Activated CD4-positive, alpha-beta memory T cell treated with anti-CD3 and anti-CD28 coated beads, Interleukin-2, amount 10 ng/mL, durations not matched to agents 7 days and 5 days (primary cell): ENCODE results near the gene KAZN. TPM values are rescaled to one million over a fixed set of nuclear protein-coding genes. Genes with fewer than 3 reads are reported as not detected.

Experiments used
- CTCF ChIA-PET: fragments of 350-600 bp; sonication (Branson Sonifier 250); formaldehyde crosslinking; loops from one replicate; lab custom pipeline; 2021; ENCODE audit warnings: antibody characterized with exemption, inconsistent platforms; lab: Charles Lee
- POLR2A ChIA-PET: fragments of 350-600 bp; sonication (Branson Sonifier 250); formaldehyde crosslinking; loops from one replicate; lab custom pipeline; 2021; ENCODE audit warnings: antibody characterized with exemption; lab: Charles Lee
- DNase-seq: peaks from one replicate; pipeline ENCODE4 v3.0.0-alpha.2; 2020
- H3K27ac Mint-ChIP-seq: one replicate; pipeline ENCODE4 v1.8.0; 2021; ENCODE audit warnings: mild to moderate bottlenecking, mixed read lengths
- H3K27me3 Mint-ChIP-seq: one replicate; pipeline ENCODE4 v1.8.0; 2021; ENCODE audit warnings: mixed read lengths
- H3K36me3 Mint-ChIP-seq: one replicate; pipeline ENCODE4 v1.8.0; 2021; ENCODE audit warnings: low read depth, mixed read lengths
- H3K4me1 Mint-ChIP-seq: one replicate; pipeline ENCODE4 v1.8.0; 2021; ENCODE audit warnings: mixed read lengths
- H3K4me3 Mint-ChIP-seq: one replicate; pipeline ENCODE4 v1.8.0; 2021; ENCODE audit warnings: mild to moderate bottlenecking, mixed read lengths
- H3K9me3 Mint-ChIP-seq: one replicate; pipeline ENCODE4 v1.8.0; 2021; ENCODE audit warnings: mixed read lengths
- total RNA-seq, 2 experiments: library from RNA; stranded (reverse); gene quantifications; one replicate each; pipeline ENCODE4 v1.2.3, GENCODE V29; 2021

KAZN gene
- total RNA-seq, 2 experiments from 2014 or later = 0.30 to 0.43 TPM

DNA sequence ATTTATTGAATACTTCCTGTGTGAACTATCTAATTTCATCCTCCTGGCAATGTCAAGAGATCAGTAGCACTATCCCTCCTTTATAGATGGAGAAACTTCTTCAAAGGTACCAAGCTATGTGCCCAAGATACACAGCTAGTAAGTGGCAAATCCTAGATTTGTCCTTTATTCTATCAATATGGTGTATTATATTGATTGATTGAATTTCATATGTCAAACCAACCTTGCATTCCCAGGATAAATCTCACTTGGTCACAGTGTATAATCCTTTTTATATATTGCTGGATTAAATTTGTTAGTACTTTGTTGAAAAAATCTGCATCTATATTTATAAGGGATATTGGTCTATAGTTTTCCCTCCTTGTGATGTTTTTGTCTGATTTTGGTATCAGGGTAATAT, 506.3 kb downstream of the KAZN start:
- H3K9me3 Mint-ChIP-seq = no peaks in the 10 kb centered on the region
- DNase-seq = no peak
- no peak overlapping the region for H3K4me3 Mint-ChIP-seq
- H3K27me3 Mint-ChIP-seq = peaks cover 22% of the 10 kb centered on the region
- ChIA-PET CTCF (interaction anchor here (1.2 kb wide), 1 partner anchor 24 kb away, joined by 3 read pairs; no protein-coding TSS in a partner anchor), POLR2A (no interaction called here)
- no peak overlapping the region for H3K27ac Mint-ChIP-seq
- H3K36me3 Mint-ChIP-seq = no peaks in the 10 kb centered on the region
- H3K4me1 Mint-ChIP-seq = peaks cover 11% of the 10 kb centered on the region

DNA sequence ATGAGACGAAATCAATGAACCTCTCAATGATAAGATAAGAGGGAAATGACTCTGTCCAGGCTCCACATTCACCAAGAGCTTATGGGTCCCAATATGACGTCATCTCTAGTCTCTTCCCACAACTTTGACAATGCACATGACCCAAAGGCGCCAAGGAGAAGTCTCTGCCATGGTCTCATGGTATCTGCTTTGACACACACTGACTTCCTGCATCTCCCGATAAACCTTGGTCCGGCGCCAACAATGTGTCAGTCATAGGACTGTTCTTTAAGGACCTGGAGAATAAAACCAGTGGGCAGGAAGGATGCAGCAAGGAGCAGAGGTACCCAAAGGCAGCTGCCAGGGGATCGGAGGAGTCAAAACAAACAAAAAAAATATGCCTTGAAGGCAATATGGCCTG, 508.1 kb downstream of the KAZN start:
- ChIA-PET CTCF (interaction anchor here (1.6 kb wide), 1 partner anchor 22 kb away, joined by 4 read pairs; no protein-coding TSS in a partner anchor), POLR2A (no interaction called here)
- Mint-ChIP-seq H3K9me3 (no peaks in the 10 kb centered on the region), H3K4me3 (no peak overlapping the region), H3K36me3 (no peaks in the 10 kb centered on the region), H3K27ac (no peak overlapping the region), H3K4me1 (peaks cover 5% of the 10 kb centered on the region), H3K27me3 (peaks cover 13% of the 10 kb centered on the region)
- DNase-seq = no peak

DNA sequence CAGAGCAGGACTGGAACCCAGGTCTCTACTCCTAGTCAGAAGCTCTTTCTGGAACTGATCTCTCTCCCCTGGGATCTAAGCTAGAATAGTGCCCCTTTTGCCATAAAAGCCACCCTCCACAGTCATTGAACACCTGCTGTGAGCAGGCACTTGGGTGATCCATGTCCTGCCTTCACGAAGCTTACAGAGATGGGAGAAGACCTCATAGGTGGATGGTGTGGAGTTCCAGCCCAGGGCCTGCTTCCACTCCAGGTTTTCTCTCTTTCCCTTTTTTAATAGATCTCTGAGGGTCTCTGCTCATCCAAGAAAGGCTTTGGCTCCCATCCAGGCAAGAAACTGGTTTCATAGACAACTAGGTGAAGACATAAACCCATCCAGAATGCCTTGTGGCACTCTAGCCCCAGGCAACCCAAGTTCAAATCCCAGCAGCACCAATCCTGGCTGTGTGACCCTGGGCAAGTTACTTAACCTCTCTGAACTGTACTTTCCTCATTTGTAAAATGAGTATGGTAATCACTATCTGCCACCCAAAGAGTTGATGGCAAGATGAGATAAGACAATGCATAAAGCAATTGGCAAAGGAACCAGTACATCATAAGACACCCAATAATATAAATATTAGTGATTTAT, 508.7 kb downstream of the KAZN start:
- ChIA-PET POLR2A (no interaction called here), CTCF (interaction anchor here (1.6 kb wide), 1 partner anchor 21 kb away, joined by 4 read pairs; no protein-coding TSS in a partner anchor)
- H3K27me3 Mint-ChIP-seq = peaks cover 10% of the 10 kb centered on the region
- no peaks in the 10 kb centered on the region for H3K9me3 Mint-ChIP-seq
- no peak overlapping the region for H3K27ac Mint-ChIP-seq
- H3K36me3 Mint-ChIP-seq = no peaks in the 10 kb centered on the region
- H3K4me3 Mint-ChIP-seq = no peak overlapping the region
- H3K4me1 Mint-ChIP-seq = peaks cover 11% of the 10 kb centered on the region
- no peak for DNase-seq

DNA sequence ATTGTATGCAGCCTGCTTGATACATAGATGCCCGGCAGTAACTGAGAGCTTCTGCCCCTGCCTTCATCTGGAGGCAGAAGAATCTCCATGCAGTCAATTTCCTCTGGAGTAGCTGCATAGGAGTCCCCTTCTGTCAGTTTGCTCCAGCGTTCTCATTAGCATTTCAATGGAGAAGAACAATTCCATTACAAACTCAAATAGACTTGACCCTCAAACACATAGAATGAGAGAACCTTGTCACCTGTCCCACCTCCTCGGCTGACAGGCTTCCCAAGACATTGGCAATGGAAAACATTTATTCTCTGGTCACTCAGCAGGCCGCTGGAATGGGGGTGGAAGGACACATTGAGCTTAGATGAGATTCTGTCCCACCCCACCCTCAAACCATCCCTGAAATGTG, 509.4 kb downstream of the KAZN start:
- no peak for DNase-seq
- Mint-ChIP-seq H3K9me3 (no peaks in the 10 kb centered on the region), H3K4me3 (no peak overlapping the region), H3K27me3 (peaks cover 10% of the 10 kb centered on the region), H3K27ac (no peak overlapping the region), H3K4me1 (peaks cover 18% of the 10 kb centered on the region), H3K36me3 (no peaks in the 10 kb centered on the region)
- ChIA-PET CTCF (interaction anchor here (1.6 kb wide), 1 partner anchor 20 kb away, joined by 4 read pairs; no protein-coding TSS in a partner anchor), POLR2A (no interaction called here)

DNA sequence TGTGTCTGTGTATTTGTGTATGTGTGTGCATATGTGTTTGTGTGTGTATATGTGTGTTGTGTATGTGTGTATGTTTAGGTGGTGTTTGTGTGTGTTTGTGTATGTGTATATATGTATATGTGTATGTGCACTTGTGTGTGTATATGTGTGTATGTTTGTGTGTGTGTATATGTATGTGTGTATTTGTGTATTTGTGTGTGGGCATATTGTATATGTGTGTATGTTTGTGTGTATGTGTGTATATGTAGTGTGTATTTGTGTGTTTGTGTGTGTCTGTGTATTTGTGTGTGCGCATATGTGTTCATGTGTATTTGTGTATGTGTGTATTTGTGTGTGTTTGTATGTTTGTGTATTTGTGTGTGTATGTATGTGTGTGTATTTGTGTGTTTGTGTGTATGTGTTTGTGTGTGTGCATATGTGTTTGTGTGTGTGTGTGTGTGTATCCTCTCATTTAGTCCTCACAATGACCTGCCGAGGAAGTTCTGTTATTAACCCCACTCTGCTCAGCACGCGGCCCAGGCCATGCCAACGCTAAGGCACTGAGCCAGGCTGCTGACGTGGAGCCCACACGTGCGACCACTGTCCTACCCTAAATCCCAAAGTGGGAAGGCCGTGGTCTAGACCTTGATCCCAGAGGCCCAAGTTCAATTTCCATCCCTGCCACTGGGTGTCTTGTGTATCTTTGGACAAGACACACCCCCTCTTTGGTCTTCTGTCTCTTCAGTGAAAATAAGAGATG, 511.8 kb downstream of the KAZN start:
- POLR2A ChIA-PET = no interaction called here
- DNase-seq = no peak
- peaks cover 3% of the 10 kb centered on the region for H3K27me3 Mint-ChIP-seq
- H3K27ac Mint-ChIP-seq = no peak overlapping the region
- CTCF ChIA-PET = no interaction called here
- H3K4me1 Mint-ChIP-seq = peaks cover 22% of the 10 kb centered on the region
- H3K4me3 Mint-ChIP-seq = no peak overlapping the region
- no peaks in the 10 kb centered on the region for H3K9me3 Mint-ChIP-seq
- no peaks in the 10 kb centered on the region for H3K36me3 Mint-ChIP-seq

DNA sequence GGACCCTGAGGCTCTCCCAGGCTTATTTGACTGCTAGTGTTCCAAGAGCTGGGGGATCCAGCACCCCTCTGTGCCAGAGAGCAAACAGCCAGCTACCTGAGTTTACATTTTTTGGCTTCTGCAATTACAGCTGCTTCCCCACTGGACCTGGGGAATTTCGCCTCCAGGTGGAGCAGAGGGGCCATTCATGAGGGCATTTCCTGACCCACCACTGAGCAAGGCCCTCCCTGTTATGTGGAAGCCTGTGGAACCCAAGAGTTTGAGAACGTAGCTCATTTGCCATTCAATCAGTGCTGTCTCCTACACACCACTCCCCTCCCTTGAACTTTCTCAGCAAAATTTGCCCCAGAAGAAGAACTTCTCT, 512.4 kb downstream of the KAZN start:
- Mint-ChIP-seq H3K9me3 (no peaks in the 10 kb centered on the region), H3K27ac (no peak overlapping the region), H3K4me3 (no peak overlapping the region), H3K36me3 (no peaks in the 10 kb centered on the region), H3K4me1 (peaks cover 22% of the 10 kb centered on the region), H3K27me3 (peaks cover 6% of the 10 kb centered on the region)
- DNase-seq = no peak
- POLR2A ChIA-PET = no interaction called here
- CTCF ChIA-PET = no interaction called here

DNA sequence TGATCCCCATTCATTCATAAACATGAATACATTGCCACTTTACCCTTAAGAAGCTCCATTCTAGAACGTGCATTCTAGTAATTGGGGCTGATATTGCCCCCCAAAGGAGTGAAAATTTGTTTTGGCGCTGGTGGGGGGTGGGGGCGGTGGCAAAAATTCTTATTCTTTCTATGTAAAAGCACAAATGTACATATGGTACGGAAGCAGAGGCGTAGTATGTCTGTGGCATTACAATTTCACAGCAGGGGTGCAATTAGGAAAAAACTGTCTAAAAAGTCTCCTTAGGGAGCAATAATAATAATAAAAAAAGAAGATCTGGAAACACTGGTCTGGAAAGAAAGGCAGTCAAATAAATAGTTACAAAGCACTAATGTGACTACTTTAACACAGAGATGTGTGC, 514.7 kb downstream of the KAZN start:
- CTCF ChIA-PET = interaction anchor here (1.6 to 1.9 kb wide), 2 partner anchors 15 kb away, joined by 4 to 15 read pairs; no protein-coding TSS in a partner anchor
- no peaks in the 10 kb centered on the region for H3K9me3 Mint-ChIP-seq

DNA sequence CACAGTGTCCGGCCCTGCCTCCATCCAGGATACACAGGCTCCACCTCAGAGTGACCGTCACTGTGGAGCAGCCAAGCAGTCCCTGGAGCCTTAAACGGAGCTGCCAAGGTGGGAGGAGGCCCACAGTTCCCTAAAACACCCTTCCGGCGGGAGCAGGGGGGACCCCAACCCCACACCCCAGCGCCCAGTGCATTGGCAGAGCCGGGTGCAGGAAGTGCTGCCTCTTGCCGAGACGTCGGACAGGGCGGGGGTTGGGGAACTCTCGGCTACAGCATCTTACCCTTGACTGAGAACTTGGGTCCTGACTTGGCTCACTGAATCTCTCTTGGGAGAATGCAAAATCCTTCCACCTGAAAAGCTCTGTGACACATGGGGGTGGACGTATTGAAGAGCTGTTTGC, 516.4 kb downstream of the KAZN start:
- CTCF ChIA-PET = interaction anchor here (1.9 kb wide), 1 partner anchor 14 kb away, joined by 4 read pairs; no protein-coding TSS in a partner anchor
- no peaks in the 10 kb centered on the region for H3K9me3 Mint-ChIP-seq
- H3K36me3 Mint-ChIP-seq = no peaks in the 10 kb centered on the region
- no peak for DNase-seq
- H3K27ac Mint-ChIP-seq = no peak overlapping the region
- peaks cover 5% of the 10 kb centered on the region for H3K27me3 Mint-ChIP-seq
- H3K4me3 Mint-ChIP-seq = no peak overlapping the region
- H3K4me1 Mint-ChIP-seq = peaks cover 18% of the 10 kb centered on the region
- POLR2A ChIA-PET = no interaction called here

More for the DNA sequence above, 514.7 kb downstream of the KAZN start:
- DNase-seq = no peak
- H3K4me1 Mint-ChIP-seq = peaks cover 20% of the 10 kb centered on the region
- no peak overlapping the region for H3K4me3 Mint-ChIP-seq
- H3K27me3 Mint-ChIP-seq = peaks cover 5% of the 10 kb centered on the region
- no peak overlapping the region for H3K27ac Mint-ChIP-seq
- H3K36me3 Mint-ChIP-seq = no peaks in the 10 kb centered on the region
- POLR2A ChIA-PET = no interaction called here

DNA sequence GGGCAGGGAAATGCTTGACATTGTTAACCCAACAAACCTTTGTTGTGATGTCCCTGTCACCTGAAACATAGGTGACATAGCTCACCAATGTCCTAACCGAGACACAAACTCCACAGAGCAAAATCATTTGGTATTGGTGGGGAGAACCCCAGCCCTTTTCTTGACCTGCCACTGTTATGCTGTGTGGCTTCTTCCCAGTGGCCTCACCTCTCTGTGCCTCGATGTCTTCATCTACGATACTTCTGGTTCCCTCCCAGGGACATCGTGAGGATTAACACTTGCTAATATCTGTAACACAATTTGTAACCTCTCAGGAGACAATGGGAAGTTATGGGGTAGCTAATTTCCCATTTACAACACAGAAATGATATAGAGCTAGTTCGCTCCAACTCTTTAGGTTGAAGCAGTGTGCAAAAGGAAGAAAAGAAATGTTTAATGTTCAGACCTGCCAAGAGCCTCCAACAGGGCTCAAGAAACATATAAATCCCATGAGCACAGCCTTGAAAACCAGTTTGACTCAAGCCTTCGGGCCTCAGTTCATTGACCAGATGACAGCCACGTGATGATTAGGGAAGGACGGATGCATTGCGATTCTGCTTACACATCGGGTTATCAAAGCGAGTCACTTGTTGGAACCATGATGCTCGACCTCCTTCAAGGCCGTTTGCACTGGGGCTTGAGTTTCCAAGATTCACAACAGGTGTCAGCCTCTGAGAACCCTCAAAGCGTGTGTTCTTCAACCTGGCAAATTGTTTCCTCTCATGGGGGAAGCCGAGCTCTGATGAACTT, 517.3 kb downstream of the KAZN start:
- Mint-ChIP-seq H3K9me3 (no peaks in the 10 kb centered on the region), H3K4me3 (no peak overlapping the region), H3K36me3 (no peaks in the 10 kb centered on the region), H3K4me1 (peaks cover 18% of the 10 kb centered on the region), H3K27ac (no peak overlapping the region), H3K27me3 (peaks cover 7% of the 10 kb centered on the region)
- ChIA-PET POLR2A (no interaction called here), CTCF (interaction anchor here (1.3 kb wide), 1 partner anchor 157 kb away, joined by 3 read pairs; no protein-coding TSS in a partner anchor)
- DNase-seq = no peak

DNA sequence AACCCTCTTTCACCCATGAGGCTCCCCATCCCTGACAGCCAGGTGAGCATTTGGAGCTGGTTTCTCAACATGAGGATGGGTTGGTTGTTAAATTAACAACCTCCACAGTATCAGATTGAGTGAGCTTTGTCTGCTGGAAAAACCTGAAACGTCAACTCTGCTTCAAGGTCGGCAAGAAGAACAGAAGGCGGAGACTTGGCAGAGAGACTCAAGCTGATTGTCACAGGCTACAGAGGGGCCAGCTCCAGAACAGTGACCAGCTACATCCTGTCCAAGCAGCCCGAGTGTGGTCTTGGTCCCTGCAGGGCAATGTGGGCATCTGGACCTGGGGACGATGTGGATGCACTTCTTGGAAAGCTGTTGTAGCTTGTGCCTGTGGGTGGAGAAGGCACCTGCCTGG, 518.5 kb downstream of the KAZN start:
- no peaks in the 10 kb centered on the region for H3K9me3 Mint-ChIP-seq
- peaks cover 13% of the 10 kb centered on the region for H3K4me1 Mint-ChIP-seq
- ChIA-PET CTCF (interaction anchor here (0.5 to 1.3 kb wide), 3 partner anchors 11 to 453 kb away, joined by 3 to 4 read pairs (median 4); no protein-coding TSS in a partner anchor), POLR2A (no interaction called here)
- H3K36me3 Mint-ChIP-seq = no peaks in the 10 kb centered on the region
- peaks cover 10% of the 10 kb centered on the region for H3K27me3 Mint-ChIP-seq
- no peak overlapping the region for H3K4me3 Mint-ChIP-seq
- H3K27ac Mint-ChIP-seq = no peak overlapping the region
- DNase-seq = no peak

DNA sequence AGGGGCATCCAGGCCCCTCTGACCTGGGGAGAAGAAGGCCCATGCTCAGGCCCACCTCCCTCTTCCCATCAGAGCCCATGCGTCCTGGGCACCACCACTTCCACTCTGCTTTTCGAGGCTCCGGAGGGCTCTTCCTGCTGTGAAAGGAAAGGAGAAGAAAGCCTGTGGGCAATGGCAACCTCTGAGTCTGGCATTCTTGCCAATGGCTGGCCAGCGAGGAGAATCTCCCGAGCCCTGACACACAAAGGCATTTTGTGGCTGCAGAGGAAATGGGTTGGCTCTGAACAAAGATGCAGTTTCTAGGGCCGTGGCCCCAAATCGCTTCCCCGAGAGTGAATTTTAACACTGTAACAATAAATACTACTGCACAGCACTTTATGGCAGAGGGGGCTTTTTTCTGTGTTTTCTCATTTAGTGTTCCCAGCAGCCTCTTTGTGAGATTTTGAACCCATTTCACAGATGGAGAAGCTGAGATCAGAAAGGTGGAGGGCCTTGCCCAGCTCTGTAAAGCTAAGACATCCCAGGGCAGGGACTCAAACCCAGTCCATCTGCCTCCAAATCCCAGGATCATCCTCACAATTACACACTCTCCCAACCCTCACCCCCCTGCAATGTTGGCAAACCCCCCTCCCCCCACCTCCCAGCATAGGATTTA, 519.3 kb downstream of the KAZN start:
- Mint-ChIP-seq H3K9me3 (no peaks in the 10 kb centered on the region), H3K27ac (no peak overlapping the region), H3K4me3 (no peak overlapping the region), H3K36me3 (no peaks in the 10 kb centered on the region), H3K4me1 (peaks cover 5% of the 10 kb centered on the region), H3K27me3 (peaks cover 10% of the 10 kb centered on the region)
- CTCF ChIA-PET = no interaction called here
- no peak for DNase-seq
- POLR2A ChIA-PET = no interaction called here

DNA sequence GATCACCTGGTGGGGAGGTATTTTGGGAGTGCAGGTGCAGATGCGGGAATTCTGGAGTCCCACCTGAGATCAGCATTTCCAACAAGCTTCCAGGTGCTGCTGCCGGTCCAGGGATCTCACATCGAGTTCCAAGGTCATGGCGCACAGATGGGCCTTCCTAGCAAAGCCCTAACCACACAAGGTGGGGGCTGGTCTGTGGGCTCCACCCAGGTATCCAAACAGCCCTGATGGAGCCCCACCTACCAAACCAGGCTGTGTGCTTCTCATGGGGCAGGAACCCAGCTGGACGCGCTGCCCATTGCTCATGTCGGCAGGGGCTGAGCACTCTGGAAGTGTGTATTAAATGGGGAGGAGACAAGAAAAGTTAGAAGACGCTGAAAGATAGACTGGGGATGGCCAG, 520.1 kb downstream of the KAZN start:
- ChIA-PET CTCF (no interaction called here), POLR2A (no interaction called here)
- no peaks in the 10 kb centered on the region for H3K4me1 Mint-ChIP-seq
- no peak overlapping the region for H3K4me3 Mint-ChIP-seq
- H3K27ac Mint-ChIP-seq = no peak overlapping the region
- H3K9me3 Mint-ChIP-seq = no peaks in the 10 kb centered on the region
- DNase-seq = no peak
- H3K27me3 Mint-ChIP-seq = peaks cover 10% of the 10 kb centered on the region
- H3K36me3 Mint-ChIP-seq = no peaks in the 10 kb centered on the region
